Gastroesophageal sphincter (tissue), 3 donors: ENCODE measurements around the gene AIRE.

Source experiments
- CTCF ChIP-seq, 4 experiments: fragments of 200-600 bp in 2 of 4; fragments of 450-650 bp in 2 of 4; sonication (generic) in 1 of 4; IDR thresholded peaks; one replicate each; pipeline ENCODE4 v1.5.1; 2017 to 2019; ENCODE audit warnings: antibody characterized with exemption in 4 of 4, mild to moderate bottlenecking in 2 of 4, moderate library complexity in 2 of 4
- EP300 ChIP-seq: sonication (generic); formaldehyde crosslinking; IDR thresholded peaks from one replicate; pipeline ENCODE4 v1.6.1; 2017; ENCODE audit warnings: antibody characterized with exemption, mild to moderate bottlenecking
- POLR2AphosphoS5 ChIP-seq: sonication (generic); formaldehyde crosslinking; IDR thresholded peaks from one replicate; pipeline ENCODE4 v1.6.1; 2017; ENCODE audit warnings: antibody characterized with exemption

DNA sequence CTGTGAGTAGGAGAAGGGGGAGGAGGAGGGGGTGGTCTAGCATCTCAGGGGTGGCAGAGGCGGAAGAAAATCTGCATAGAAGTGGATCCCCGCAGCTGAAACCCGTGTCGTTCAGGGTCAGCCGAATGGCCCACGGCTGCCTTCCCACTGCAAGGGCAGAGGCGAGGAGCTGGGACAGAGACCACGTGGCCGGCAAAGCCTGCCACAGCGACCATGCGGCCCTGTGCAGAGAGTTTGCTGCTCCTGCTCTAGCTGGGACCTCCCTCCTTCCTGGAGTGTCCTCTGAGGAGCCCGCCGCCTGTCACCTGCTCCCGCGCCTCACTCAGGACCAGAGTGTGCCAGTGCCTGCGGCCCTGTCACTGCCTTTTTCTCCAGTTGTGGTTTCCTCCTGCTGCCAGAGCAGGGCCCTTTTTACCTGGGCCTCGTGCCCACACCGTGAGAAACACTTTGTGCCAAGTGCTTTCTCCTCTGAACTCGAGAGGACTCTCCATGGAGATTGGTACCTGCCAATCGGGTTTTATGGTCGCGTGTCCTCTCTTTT lies 62.3 kb downstream of the AIRE start:
- TF ChIP-seq CTCF (IDR thresholded peaks at IDR 0.05) (no peak), POLR2AphosphoS5 (no peak), EP300 (no peak)
